OCI-LY1 (cell line): Measurements from ENCODE around the gene KMO.

Experiments
- H2AFZ ChIP-seq: fragments of 200-600 bp; sonication (generic), shearing (Covaris generic); 2 replicates; pipeline ENCODE4 v1.6.0; 2014; ENCODE audit warnings: antibody characterized with exemption, mild to moderate bottlenecking, low read length
- H3F3A ChIP-seq: fragments of 200-600 bp; sonication (generic), shearing (Covaris generic); 2 replicates; pipeline ENCODE4 v1.6.0; 2014; ENCODE audit warnings: mild to moderate bottlenecking, antibody characterized with exemption, low read length, moderate library complexity; ENCODE audit not compliant: insufficient read depth
- H3K27ac ChIP-seq: fragments of 200-600 bp; sonication (generic); 2 replicates; pipeline ENCODE4 v1.5.1; 2014; ENCODE audit warnings: low read length, mixed run types, mild to moderate bottlenecking, low read depth; ENCODE audit not compliant: poor library complexity, severe bottlenecking
- H3K27me3 ChIP-seq: fragments of 200-600 bp; sonication (generic); 2 replicates; pipeline ENCODE4 v1.6.0; 2014; ENCODE audit warnings: antibody characterized with exemption, mild to moderate bottlenecking, low read length, moderate library complexity; ENCODE audit not compliant: insufficient read depth
- H3K36me3 ChIP-seq: fragments of 200-600 bp; sonication (generic); 2 replicates; pipeline ENCODE4 v1.6.1; 2014; ENCODE audit warnings: mild to moderate bottlenecking, antibody characterized with exemption, low read length, moderate library complexity, mixed read lengths; ENCODE audit not compliant: insufficient read depth
- H3K4me1 ChIP-seq: fragments of 200-600 bp; sonication (generic); 2 replicates; pipeline ENCODE4 v1.5.1; 2014; ENCODE audit warnings: mild to moderate bottlenecking, low read length, moderate library complexity; ENCODE audit not compliant: insufficient read depth, severe bottlenecking
- H3K4me2 ChIP-seq: fragments of 200-600 bp; sonication (generic), shearing (Covaris generic); 2 replicates; pipeline ENCODE4 v1.6.1; 2014; ENCODE audit warnings: low read length
- H3K4me3 ChIP-seq: fragments of 200-600 bp; sonication (generic); 2 replicates; pipeline ENCODE4 v1.5.1; 2014; ENCODE audit warnings: low read length, low read depth, mild to moderate bottlenecking, mixed read lengths; ENCODE audit not compliant: poor library complexity, severe bottlenecking
- H3K79me2 ChIP-seq: fragments of 200-600 bp; shearing (Covaris generic); 2 replicates; pipeline ENCODE4 v1.6.1; 2016; ENCODE audit warnings: mixed run types, low read length, mixed read lengths; ENCODE audit not compliant: insufficient read depth
- H3K9ac ChIP-seq: fragments of 200-600 bp; sonication (generic), shearing (Covaris generic); 2 replicates; pipeline ENCODE4 v1.6.1; 2014; ENCODE audit warnings: mild to moderate bottlenecking, low read length, mixed read lengths
- H3K9me2 ChIP-seq: fragments of 200-600 bp; sonication (generic), shearing (Covaris generic); 2 replicates; pipeline ENCODE4 v1.6.1; 2014; ENCODE audit warnings: low read depth, mild to moderate bottlenecking, low read length, mixed read lengths
- H3K9me3 ChIP-seq: fragments of 200-600 bp; shearing (Covaris generic); 2 replicates; pipeline ENCODE4 v1.6.1; 2014; ENCODE audit warnings: low read length, mixed read lengths
- H4K20me1 ChIP-seq: fragments of 200-600 bp; sonication (generic), shearing (Covaris generic); 2 replicates; pipeline ENCODE4 v1.6.0; 2016; ENCODE audit warnings: mild to moderate bottlenecking, low read length; ENCODE audit not compliant: insufficient read depth
- EZH2 ChIP-seq: fragments of 200-600 bp; sonication (generic), shearing (Covaris generic); IDR thresholded peaks from 2 replicates; pipeline ENCODE4 v1.8.0; 2017; ENCODE audit warnings: borderline replicate concordance, mixed run types, mild to moderate bottlenecking, antibody characterized with exemption, low read length, moderate library complexity, mixed read lengths
- TF ChIP-seq, protein P1 (sequence below): fragments of 200-600 bp; sonication (generic), shearing (Covaris generic); IDR thresholded peaks from 2 replicates; pipeline ENCODE4 v1.5.1; 2017; ENCODE audit warnings: mild to moderate bottlenecking, antibody characterized with exemption, low read length, moderate library complexity, mixed read lengths

KMO gene

DNA sequence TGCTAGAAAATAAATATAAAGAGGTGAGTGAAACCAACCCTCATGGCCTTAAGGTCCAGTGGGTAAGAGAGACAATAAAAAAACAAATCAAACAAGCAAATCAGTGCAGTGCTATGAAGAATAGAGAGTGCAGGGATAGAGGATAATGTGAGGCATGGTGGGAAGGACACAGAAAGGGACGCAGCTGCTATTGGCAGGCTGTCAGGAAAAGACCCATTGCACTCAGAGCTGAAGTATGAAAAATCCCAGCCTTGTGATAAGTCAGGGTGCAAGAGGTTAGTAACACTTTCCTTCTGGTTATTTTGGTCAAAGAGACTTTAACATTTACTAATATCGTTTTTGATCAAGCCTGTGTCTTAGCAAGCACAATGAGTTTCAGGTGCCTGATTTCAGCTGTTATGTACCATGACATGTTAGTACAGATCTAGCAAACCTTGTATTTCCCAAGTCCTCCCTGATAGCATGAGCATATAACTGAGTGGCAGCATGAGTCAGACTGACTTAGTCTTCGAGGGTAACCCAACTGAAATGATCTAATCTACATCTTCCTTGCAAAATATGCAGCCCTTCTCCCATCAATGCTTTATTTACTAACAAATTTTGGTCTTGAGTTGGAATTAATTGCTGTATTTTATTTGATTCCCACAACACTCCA, 76.3 kb downstream of the KMO start:
- TF ChIP-seq, protein P1, sequence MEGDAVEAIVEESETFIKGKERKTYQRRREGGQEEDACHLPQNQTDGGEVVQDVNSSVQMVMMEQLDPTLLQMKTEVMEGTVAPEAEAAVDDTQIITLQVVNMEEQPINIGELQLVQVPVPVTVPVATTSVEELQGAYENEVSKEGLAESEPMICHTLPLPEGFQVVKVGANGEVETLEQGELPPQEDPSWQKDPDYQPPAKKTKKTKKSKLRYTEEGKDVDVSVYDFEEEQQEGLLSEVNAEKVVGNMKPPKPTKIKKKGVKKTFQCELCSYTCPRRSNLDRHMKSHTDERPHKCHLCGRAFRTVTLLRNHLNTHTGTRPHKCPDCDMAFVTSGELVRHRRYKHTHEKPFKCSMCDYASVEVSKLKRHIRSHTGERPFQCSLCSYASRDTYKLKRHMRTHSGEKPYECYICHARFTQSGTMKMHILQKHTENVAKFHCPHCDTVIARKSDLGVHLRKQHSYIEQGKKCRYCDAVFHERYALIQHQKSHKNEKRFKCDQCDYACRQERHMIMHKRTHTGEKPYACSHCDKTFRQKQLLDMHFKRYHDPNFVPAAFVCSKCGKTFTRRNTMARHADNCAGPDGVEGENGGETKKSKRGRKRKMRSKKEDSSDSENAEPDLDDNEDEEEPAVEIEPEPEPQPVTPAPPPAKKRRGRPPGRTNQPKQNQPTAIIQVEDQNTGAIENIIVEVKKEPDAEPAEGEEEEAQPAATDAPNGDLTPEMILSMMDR, result no peak
- no peak for TF ChIP-seq EZH2
- no peaks in the 10 kb centered on the region for H3K4me1 ChIP-seq
- no peaks in the 10 kb centered on the region for H3K79me2 ChIP-seq
- H3K27ac ChIP-seq, result no peak overlapping the region
- H3K27me3 ChIP-seq, result no peaks in the 10 kb centered on the region
- H4K20me1 ChIP-seq, result no peaks in the 10 kb centered on the region
- H3K36me3 ChIP-seq, result no peaks in the 10 kb centered on the region
- no peaks in the 10 kb centered on the region for H3K9me3 ChIP-seq
- H3K9ac ChIP-seq, result no peak overlapping the region
- no peak overlapping the region for H3K4me2 ChIP-seq
- H2AFZ ChIP-seq, result no peak overlapping the region
- no peaks in the 10 kb centered on the region for H3K9me2 ChIP-seq
- no peaks in the 10 kb centered on the region for H3F3A ChIP-seq
- no peak overlapping the region for H3K4me3 ChIP-seq

DNA sequence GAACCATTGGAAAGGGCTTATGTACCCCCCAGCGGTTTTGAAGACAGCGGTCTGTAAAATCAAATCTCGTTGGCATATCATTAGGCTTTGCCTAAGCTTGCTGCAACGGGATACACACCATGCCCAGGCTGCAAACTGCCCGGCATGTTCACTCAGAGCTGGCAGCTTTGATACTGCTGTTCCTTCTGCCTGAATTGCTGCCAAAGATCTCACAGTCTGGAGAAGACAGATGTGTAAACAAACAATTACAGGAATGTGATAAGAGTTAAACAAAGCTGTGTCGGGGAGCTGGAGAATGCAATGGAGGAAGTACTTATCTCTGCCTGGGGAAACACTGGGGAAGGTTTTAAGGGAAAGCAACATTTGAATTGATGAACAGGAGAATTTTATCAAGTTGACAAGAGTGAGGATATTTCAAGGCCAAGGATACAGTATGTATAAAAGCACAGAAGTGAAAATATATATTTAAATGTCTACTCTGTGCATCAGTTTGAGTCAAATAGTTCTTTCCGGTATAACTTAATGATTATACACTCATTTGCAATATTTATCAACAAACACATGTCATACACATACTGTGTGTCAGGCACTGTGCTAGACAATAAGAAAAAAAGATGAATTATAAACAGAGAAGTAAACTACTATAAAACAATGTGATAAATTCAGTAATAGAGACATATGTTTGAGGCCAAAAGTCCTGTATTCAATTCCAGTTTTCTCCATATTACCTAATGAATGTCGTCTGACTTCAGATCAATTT, 78.1 kb downstream of the KMO start:
- Histone ChIP-seq H3K27ac (no peak overlapping the region), H3K9ac (no peak overlapping the region), H3K4me1 (no peaks in the 10 kb centered on the region), H2AFZ (no peak overlapping the region), H3K27me3 (no peaks in the 10 kb centered on the region), H3F3A (no peaks in the 10 kb centered on the region), H3K9me3 (no peaks in the 10 kb centered on the region), H3K9me2 (no peaks in the 10 kb centered on the region), H3K4me3 (no peak overlapping the region), H3K4me2 (no peak overlapping the region), H3K79me2 (no peaks in the 10 kb centered on the region), H4K20me1 (no peaks in the 10 kb centered on the region), H3K36me3 (no peaks in the 10 kb centered on the region)
- TF ChIP-seq EZH2, result no peak
- TF ChIP-seq, protein P1, result no peak

DNA sequence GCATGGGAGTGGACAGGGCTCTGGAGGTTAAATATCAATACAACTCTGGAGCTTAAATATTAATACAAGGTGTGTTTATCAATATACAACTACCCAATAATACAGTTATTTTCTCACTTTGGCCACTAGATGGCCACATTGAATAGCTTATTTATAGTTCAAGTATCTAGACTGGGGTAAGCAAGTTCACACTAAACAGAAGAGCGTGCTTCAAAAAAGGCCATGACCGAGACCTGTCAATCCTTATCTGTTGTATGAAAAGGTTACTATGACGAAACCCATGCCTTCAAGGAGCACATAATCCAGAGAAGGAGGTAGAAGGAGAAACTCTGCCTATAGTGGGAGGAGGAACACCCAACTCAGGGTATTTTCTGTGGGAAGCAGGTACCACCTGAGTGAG, 78.9 kb downstream of the KMO start:
- no peak overlapping the region for H3K27ac ChIP-seq
- no peaks in the 10 kb centered on the region for H3F3A ChIP-seq
- H2AFZ ChIP-seq, result no peak overlapping the region
- no peak overlapping the region for H3K4me3 ChIP-seq
- H3K36me3 ChIP-seq, result no peaks in the 10 kb centered on the region
- TF ChIP-seq, protein P1, result peak; percentile 72
- no peak for TF ChIP-seq EZH2
- H3K4me1 ChIP-seq, result no peaks in the 10 kb centered on the region
- no peaks in the 10 kb centered on the region for H4K20me1 ChIP-seq
- no peaks in the 10 kb centered on the region for H3K79me2 ChIP-seq
- H3K4me2 ChIP-seq, result no peak overlapping the region
- H3K9ac ChIP-seq, result no peak overlapping the region
- no peaks in the 10 kb centered on the region for H3K9me2 ChIP-seq
- no peaks in the 10 kb centered on the region for H3K9me3 ChIP-seq
- no peaks in the 10 kb centered on the region for H3K27me3 ChIP-seq
